Colonic mucosa (tissue), 4 donors: ENCODE data around the gene ATP9B. TPM values are rescaled to one million over a fixed set of nuclear protein-coding genes. Genes with fewer than 3 reads are reported as not detected.

ENCODE experiments used
- DNase-seq: peaks from one replicate; pipeline ENCODE4 v3.0.0-alpha.2; 2020
- H3K27ac ChIP-seq: fragments of 200-600 bp; one replicate; pipeline ENCODE4 v1.8.0; 2021
- H3K27me3 ChIP-seq: fragments of 200-600 bp; one replicate; pipeline ENCODE4 v1.8.0; 2021
- H3K36me3 ChIP-seq: fragments of 200-600 bp; one replicate; pipeline ENCODE4 v1.8.0; 2021
- H3K4me1 ChIP-seq: fragments of 200-600 bp; one replicate; pipeline ENCODE4 v1.8.0; 2021; ENCODE audit warnings: mild to moderate bottlenecking
- H3K4me3 ChIP-seq: fragments of 200-600 bp; one replicate; pipeline ENCODE4 v1.8.0; 2021
- H3K9ac ChIP-seq, 2 donors: one replicate each; pipeline ENCODE4 v1.7.0; 2013; ENCODE audit warnings: control low read depth in 2 of 2, low read depth in 2 of 2, low read length in 2 of 2
- H3K9me3 ChIP-seq: fragments of 200-600 bp; one replicate; pipeline ENCODE4 v1.8.0; 2021
- intact Hi-C: fragments of 100-400 bp; cut with DNase I; formaldehyde crosslinking; loops from one replicate; pipeline ENCODE4 v1.14.1; 2022
- total RNA-seq, 2 donors: library from RNA; stranded (reverse); fragmentation: NEBNext Ultra II Directional in 1 of 2; extraction: Animal tissue kit (Norgen Biotek cat#: 25700) in 1 of 2; gene quantifications; one replicate each; pipeline ENCODE4 v1.2.1, GENCODE V29; 2021
- TF ChIP-seq, protein P1 (sequence below): fragments of 200-600 bp; IDR thresholded peaks from one replicate; pipeline ENCODE4 v1.8.0; 2022; ENCODE audit warnings: antibody characterized with exemption, mild to moderate bottlenecking
- donor health status: healthy.
- donor health status: DM: no; HTN: no; CAD: no.
- donor health status: DM: no; HTN: no; CAD: no.

The ATP9B gene
- total RNA-seq, 2 donors from 2014 or later = 20.4 to 30.3 TPM

- no peak overlapping the region for H3K9ac ChIP-seq
- H3K36me3 ChIP-seq = no peaks in the 10 kb centered on the region
- H3K4me1 ChIP-seq = no peaks in the 10 kb centered on the region
- intact Hi-C loops = no loop called here
- TF ChIP-seq, protein P1, sequence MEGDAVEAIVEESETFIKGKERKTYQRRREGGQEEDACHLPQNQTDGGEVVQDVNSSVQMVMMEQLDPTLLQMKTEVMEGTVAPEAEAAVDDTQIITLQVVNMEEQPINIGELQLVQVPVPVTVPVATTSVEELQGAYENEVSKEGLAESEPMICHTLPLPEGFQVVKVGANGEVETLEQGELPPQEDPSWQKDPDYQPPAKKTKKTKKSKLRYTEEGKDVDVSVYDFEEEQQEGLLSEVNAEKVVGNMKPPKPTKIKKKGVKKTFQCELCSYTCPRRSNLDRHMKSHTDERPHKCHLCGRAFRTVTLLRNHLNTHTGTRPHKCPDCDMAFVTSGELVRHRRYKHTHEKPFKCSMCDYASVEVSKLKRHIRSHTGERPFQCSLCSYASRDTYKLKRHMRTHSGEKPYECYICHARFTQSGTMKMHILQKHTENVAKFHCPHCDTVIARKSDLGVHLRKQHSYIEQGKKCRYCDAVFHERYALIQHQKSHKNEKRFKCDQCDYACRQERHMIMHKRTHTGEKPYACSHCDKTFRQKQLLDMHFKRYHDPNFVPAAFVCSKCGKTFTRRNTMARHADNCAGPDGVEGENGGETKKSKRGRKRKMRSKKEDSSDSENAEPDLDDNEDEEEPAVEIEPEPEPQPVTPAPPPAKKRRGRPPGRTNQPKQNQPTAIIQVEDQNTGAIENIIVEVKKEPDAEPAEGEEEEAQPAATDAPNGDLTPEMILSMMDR = no peak
- H3K27ac ChIP-seq = no peak overlapping the region
- no peak overlapping the region for H3K4me3 ChIP-seq
- no peak for DNase-seq
- no peaks in the 10 kb centered on the region for H3K9me3 ChIP-seq
- H3K27me3 ChIP-seq = no peaks in the 10 kb centered on the region
Observed at GRCh38 chr18:79129120-79129519, 59.9 kb downstream of the ATP9B start.

GRCh38 chr18:79133724-79134123 lies 64.5 kb downstream of the ATP9B start:
- H3K36me3 ChIP-seq = no peaks in the 10 kb centered on the region
- TF ChIP-seq, protein P1 = no peak
- no peaks in the 10 kb centered on the region for H3K9me3 ChIP-seq
- H3K27me3 ChIP-seq = no peaks in the 10 kb centered on the region
- no peak overlapping the region for H3K9ac ChIP-seq
- DNase-seq = no peak
- H3K4me3 ChIP-seq = no peak overlapping the region
- H3K27ac ChIP-seq = no peak overlapping the region
- no peaks in the 10 kb centered on the region for H3K4me1 ChIP-seq
- intact Hi-C loops = no loop called here

- TF ChIP-seq, protein P1 = no peak
- Histone ChIP-seq H3K4me1 (no peaks in the 10 kb centered on the region), H3K9me3 (no peaks in the 10 kb centered on the region), H3K27me3 (no peaks in the 10 kb centered on the region), H3K36me3 (no peaks in the 10 kb centered on the region), H3K9ac (no peak overlapping the region), H3K4me3 (no peak overlapping the region), H3K27ac (no peak overlapping the region)
- intact Hi-C loops = no loop called here
- DNase-seq = no peak
Observed at GRCh38 chr18:79135924-79136323, 66.7 kb downstream of the ATP9B start.

DNA sequence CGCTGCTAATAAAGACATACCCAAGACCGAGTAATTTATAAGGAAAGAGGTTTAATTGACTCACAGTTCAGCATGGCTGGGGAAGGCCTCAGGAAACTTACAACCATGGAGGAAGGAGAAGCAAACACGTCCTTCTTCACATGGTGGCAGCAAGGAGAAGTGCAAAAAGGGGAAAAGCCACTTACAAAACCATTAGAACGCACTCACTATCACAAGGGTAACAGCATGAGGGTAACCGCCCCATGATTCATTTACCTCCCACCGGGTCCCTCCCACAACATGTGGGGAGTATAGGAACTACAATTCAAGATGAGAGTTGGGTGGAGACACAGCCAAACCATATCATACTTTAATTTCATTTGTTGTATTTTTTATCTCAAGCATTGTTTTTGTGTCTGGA lies 67.5 kb downstream of the ATP9B start:
- Histone ChIP-seq H3K36me3 (no peaks in the 10 kb centered on the region), H3K27me3 (no peaks in the 10 kb centered on the region), H3K27ac (no peak overlapping the region), H3K9ac (no peak overlapping the region), H3K4me1 (no peaks in the 10 kb centered on the region), H3K9me3 (no peaks in the 10 kb centered on the region), H3K4me3 (no peak overlapping the region)
- TF ChIP-seq, protein P1 = no peak
- DNase-seq = no peak
- intact Hi-C loops = no loop called here

- TF ChIP-seq, protein P1 = no peak
- H3K36me3 ChIP-seq = no peaks in the 10 kb centered on the region
- no peak overlapping the region for H3K4me3 ChIP-seq
- H3K4me1 ChIP-seq = no peaks in the 10 kb centered on the region
- DNase-seq = no peak
- H3K9me3 ChIP-seq = no peaks in the 10 kb centered on the region
- no peaks in the 10 kb centered on the region for H3K27me3 ChIP-seq
- no peak overlapping the region for H3K9ac ChIP-seq
- H3K27ac ChIP-seq = no peak overlapping the region
- intact Hi-C loops = no loop called here
Observed at GRCh38 chr18:79139206-79139605, 70.0 kb downstream of the ATP9B start.

DNA sequence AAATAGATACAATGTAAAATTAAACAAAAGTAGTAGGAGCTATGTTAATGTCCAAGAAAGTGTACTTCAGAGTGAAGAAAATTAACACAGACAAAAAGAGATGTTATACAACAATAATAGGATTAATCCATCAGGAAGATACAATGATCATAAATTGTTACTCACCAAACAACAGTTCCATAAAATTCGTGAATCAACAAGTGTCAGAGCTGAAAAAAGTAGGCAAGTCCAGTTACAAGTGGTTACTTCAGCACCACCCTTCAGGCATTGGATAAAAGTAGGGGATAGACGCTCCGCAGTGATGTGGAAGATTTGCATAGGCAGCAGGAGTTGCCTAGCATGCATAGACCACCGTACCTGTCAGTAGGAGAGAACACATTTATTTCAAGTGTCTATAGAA lies 77.8 kb downstream of the ATP9B start:
- Histone ChIP-seq H3K4me3 (no peak overlapping the region), H3K4me1 (no peaks in the 10 kb centered on the region), H3K27ac (no peak overlapping the region), H3K9me3 (no peaks in the 10 kb centered on the region), H3K9ac (no peak overlapping the region), H3K27me3 (no peaks in the 10 kb centered on the region), H3K36me3 (no peaks in the 10 kb centered on the region)
- TF ChIP-seq, protein P1 = no peak
- intact Hi-C loops = no loop called here
- DNase-seq = no peak
